ENCODE measurements around the gene C17orf67.

GRCh38 chr17:56793531-56793930 lies 40.2 kb downstream of the C17orf67 start:
- TF ChIP-seq CTCF (IDR thresholded peaks at IDR 0.05): no peak
- TF ChIP-seq POLR2A (IDR thresholded peaks at IDR 0.05): no peak
